Measurements from ENCODE around the gene UBE2O.

The UBE2O gene

DNA sequence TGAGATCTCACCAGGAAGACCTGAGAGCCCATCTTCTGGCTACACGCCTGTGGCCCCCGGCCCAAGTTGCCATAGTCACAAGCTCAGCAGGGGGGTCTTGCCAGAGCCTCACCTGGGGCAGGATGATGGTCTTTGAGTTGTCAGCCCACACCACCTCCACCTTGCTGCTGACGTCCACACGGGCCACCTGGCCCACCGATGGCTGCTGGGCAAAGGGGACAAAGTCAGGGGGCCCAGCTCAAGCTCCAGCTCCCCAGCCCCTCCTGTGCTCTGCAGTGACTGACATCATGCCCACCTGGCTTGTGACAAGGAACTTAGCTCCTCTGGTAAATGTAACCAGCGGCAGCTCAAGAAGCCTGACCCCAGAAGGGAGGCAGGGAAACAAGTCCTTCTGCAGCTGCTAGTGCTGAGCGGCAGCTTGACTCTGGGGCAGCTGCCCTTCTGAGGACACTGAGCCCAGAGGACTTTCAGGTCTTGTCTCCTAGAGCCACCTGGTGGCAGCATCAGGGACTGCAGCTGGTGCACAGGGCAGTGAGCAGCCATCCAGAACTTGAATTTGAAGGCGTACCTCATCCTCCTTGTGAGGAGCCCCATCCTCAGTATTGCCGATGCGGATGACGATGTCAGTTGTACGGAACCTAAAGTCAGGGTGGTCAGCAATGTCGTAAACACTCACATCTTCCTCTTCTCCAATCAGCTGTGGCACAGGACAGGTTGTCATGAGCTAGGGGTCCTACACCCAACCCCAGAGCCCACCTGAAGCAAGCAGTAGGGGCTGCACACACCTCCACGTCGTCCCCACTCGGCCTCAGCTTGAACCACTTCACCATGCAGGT is 55.0 kb downstream of the UBE2O start:
- peak; percentile 52 to 75 for DNase-seq (ENCODE audit: extremely low read depth in 1 of 2, low read depth in 1 of 2)

DNA sequence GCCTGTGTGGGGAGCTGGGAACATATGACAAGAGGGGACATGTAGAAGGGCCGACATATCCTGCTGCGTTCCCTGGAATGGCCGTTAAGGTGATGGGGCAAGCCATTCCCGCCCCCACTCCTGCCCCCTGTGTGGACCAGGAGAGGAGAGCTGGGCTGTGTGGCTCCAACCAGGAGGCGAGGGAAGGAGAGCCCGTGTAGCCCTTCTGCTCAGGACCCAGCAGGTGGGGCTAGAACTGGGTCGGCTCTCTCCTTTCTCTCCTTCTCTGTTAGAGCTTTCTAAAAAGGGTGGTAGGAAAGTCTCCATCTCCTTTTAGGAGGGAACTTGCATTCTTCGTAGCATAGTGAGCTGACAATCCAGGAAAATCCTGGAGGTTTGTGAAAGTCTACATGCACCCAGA is 55.8 kb downstream of the UBE2O start:
- DNase-seq (ENCODE audit: extremely low read depth in 1 of 2, low read depth in 1 of 2), result no peak

DNA sequence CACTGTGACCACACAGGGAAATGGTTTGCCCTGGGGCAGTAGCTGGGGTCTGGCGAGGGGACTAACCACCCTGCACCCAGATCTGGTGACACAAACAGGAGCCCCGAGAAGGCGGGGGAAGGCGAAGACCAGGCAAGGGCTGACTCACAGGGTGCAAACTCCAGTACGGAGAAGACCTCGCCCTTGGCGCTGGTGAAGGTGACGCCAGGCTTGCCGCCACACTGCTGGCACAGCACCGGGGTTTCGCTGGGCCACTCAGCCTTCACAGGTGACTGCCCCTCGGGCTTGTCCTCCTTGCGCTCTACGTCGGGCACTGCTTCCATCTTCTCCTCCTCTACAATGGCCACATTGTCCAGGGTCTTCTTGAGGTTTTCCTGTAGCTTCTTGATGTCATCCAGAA is 57.0 kb downstream of the UBE2O start:
- DNase-seq (ENCODE audit: extremely low read depth in 1 of 2, low read depth in 1 of 2), result no peak

DNA sequence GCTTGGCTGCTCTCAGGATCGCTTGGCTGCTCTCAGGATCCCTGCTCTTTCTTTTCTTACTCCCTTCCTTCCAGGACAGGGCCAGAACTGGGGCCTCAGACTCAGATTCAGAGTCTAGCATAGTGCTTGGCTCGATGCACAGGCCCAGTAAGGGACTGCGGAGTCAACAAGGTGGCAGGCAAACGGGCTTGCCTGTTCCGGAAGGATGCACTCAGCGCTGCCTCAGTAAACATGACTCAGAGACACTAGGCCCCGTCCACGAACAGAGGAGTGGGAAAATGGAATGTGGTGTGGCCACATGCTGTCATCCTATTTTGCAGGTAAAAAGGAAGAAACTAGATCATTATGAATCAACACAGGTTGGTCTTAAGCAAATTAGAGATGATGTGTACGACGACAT is 58.8 kb downstream of the UBE2O start:
- no peak for DNase-seq (ENCODE audit: extremely low read depth in 1 of 2, low read depth in 1 of 2)

DNA sequence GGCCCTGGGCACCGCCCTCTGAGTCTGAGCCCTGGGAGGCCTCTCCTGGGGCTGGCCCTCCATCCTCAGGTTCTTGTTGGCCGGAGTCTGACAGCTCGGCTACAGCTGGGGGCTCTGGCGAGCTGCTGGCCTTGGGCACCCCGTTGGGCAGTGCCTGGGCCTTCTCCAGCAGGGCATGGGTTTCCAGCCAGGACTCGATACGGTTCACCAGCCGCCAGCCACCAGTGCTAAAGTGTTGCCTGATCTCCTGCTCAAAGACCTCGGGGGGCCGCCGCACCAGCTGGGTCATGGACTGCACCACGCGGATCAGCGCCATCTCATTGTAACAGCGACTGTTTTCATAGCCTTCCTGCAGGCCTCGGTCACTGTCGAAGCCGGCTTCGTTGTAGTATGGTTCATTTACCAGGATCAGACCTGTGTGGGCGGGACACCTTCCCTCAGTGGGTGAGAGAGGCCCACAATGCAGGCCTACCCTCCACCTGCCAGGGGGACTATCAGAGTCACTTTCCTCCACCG is 61.7 kb downstream of the UBE2O start:
- DNase-seq (ENCODE audit: extremely low read depth in 1 of 2, low read depth in 1 of 2), result no peak

DNA sequence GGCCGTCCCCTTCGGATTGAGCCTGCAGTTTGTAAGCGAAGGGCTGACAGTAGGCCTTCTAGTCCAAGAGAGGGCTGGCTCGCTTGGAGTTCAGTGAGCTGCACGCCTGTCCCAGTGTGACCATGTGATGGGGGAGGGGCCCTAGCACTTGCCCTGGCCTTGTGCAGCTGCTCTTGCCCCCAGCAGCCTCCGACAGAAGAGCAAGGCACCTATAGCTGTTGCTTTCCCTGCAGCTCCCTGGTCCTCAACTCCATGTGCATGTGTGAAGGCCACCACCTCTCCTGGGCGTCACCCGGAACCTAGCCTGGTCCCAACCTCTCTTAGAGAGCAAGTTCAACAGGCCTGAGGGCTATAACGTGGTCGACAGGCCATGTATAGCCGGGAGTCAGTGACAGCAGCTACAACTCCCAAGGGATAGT is 62.9 kb downstream of the UBE2O start:
- DNase-seq (ENCODE audit: extremely low read depth in 1 of 2, low read depth in 1 of 2), result no peak

DNA sequence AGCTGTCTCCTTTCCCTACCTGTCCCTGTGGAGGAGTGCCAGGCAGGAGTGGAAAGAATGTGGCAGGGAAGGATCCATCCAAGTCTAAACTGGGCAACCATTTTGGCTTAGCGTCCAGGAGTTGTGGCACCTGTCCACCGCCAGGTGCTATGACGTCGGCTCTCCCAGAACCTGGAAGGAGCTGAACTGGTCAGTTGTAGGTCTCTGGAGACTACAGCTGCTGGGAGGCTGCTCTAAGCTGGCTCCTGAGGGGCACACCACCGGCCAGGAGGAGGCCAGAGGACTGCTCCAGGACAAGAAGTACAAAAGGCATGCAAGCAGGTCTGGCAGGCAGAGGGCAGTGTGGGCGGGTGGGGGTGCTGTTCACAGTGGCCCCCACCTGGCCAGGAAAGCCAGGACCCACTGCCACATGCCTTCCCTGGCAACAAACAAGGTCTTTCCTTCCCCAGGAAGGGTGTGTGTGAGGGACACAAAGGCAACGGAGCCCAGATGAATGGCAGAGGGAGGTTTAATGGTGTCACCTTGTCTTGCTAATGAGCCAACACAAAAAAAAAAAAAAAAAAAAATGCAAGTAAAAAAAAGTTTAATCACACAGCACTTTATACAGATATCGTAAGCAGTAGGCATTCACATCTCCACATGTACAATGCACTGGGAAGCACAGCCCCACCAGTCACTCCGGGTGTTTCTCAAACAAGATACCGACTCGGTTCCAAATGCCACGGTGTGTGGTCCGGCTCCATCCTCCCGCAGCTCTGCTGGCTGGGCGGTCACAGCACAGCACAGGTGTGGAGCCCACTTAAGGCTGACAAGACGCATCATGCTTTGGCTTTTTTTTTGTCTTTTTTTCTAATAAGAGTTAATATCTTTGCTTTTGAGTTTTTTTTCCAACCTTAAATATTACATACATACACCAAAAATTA is 63.7 kb downstream of the UBE2O start:
- DNase-seq (ENCODE audit: extremely low read depth in 1 of 2, low read depth in 1 of 2), result no peak

DNA sequence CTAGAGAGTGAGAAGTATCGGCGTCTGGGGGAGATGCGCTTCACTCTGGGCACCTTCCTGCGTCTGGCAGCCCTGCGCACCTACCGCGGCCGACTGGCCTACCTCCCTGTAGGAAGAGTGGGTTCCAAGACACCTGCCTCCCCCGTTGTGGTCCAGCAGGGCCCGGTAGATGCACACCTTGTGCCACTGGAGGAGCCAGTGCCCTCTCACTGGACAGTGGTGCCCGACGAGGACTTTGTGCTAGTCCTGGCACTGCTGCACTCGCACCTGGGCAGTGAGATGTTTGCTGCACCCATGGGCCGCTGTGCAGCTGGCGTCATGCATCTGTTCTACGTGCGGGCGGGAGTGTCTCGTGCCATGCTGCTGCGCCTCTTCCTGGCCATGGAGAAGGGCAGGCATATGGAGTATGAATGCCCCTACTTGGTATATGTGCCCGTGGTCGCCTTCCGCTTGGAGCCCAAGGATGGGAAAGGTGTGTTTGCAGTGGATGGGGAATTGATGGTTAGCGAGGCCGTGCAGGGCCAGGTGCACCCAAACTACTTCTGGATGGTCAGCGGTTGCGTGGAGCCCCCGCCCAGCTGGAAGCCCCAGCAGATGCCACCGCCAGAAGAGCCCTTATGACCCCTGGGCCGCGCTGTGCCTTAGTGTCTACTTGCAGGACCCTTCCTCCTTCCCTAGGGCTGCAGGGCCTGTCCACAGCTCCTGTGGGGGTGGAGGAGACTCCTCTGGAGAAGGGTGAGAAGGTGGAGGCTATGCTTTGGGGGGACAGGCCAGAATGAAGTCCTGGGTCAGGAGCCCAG is 65.8 kb downstream of the UBE2O start:
- no peak for DNase-seq (ENCODE audit: extremely low read depth in 1 of 2, low read depth in 1 of 2)

DNA sequence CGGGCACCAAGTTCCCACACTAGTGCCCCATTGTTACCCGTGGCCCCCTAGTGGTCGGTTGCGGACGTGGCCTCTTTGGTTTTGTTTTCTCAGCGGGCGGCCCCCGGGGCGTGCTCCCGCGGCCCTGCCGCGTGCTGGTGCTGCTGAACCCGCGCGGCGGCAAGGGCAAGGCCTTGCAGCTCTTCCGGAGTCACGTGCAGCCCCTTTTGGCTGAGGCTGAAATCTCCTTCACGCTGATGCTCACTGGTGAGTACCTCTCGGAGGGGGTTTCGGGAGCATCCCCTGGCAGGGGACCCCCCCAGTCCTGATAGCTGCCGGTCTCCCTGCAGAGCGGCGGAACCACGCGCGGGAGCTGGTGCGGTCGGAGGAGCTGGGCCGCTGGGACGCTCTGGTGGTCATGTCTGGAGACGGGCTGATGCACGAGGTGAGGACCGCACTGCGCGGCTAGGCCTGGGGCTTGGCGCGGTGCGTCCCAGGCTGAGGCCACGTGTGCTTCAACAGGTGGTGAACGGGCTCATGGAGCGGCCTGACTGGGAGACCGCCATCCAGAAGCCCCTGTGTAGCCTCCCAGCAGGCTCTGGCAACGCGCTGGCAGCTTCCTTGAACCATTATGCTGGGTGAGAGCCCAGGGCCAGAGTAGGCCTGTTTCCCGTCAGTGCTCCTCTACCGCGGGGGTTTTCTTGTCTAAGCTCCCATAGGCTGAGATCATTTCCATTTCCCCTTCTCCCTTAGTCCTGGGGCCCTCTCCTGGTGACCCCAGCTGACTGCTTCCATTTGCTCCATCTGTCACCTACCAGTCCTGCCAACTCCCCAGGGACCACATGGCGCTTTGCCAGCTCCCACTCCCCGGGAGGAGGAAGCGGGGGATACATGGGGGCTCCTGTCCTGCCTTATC is 66.8 kb downstream of the UBE2O start:
- peak; percentile 65 to 78 for DNase-seq (ENCODE audit: extremely low read depth in 1 of 2, low read depth in 1 of 2)

DNA sequence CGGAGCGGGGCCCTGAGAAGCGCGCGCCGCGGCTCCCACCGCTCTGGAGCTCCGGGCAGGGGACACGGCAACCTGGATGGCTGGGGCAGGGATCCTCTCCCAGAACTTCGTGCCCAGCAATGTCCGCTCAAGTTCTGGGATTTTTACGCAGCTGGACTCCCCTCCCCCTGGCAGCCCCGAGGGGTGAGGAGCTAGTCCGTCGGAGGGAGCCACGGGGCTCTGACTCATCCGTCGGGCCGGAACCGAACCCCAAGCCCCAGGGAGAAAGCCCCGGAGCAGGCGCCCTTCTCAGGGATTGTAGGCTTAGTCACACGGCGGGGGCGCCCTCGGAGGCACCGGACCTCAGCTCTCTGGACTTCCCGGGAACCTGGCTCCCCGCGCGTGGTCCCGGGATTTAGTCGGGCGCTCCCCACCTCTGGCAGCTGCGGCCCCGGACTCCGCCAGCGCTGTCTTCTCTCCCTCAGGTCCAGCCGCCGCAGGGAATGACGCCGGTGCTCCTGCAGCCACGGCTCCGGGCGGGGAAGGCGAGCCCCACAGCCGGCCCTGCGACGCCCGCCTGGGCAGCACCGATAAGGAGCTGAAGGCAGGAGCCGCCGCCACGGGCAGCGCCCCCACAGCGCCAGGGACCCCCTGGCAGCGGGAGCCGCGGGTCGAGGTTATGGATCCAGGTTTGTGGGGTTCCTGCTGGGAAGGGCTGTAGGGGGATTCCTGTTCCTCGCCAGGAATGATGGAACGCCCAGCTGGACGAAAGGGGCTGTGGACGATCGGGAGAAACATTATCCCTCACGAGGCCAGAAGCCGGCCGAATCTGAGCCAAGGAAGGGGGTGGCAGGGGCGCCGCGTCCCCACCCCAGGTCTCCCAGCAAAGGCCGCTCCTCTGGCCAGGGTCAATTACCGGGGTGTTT is 67.7 kb downstream of the UBE2O start:
- peak; percentile 9 to 18 for DNase-seq (ENCODE audit: extremely low read depth in 1 of 2, low read depth in 1 of 2)

DNA sequence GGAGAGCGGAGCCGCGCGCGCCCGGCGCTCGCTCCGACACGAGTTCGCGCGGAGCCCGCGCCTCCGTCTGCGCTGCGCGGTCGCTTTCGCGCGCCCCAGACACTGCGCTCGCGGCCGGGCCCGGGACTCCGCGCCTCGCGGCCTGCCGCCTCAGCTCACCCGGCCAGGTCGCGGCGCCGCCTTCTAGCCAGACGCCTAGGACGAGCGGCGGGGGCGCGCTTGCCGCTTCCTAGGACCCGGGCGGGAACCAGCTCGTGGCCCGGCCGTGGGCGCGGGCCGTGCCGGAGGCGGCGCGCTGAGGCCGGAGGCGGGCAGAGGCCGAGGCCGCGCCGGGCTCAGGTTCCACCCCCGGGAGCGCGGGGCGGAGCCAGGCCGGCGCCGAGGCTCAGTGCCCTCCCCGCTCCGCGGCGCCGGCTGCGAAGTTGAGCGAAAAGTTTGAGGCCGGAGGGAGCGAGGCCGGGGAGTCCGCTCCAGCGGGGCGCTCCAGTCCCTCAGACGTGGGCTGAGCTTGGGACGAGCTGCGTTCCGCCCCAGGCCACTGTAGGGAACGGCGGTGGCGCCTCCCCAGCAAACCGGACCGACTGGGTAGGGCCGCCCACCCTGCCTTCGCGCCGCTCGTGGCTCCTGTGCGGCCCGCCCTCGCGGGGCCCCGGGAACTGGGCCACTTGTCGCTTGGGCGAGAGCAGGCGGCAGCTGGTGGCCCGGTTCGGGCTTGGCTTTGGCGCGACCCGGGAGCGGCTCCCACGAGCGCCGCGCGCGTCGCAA is 68.5 kb downstream of the UBE2O start, which contains the start of gene SPHK1:
Gene SPHK1 (plus strand): TSS at position 388 of the 765 bp plus-strand sequence. CDS start 1,036 bp downstream, outside the sequence.
- DNase-seq (ENCODE audit: extremely low read depth in 1 of 2, low read depth in 1 of 2), result peak; percentile 47 to 55

DNA sequence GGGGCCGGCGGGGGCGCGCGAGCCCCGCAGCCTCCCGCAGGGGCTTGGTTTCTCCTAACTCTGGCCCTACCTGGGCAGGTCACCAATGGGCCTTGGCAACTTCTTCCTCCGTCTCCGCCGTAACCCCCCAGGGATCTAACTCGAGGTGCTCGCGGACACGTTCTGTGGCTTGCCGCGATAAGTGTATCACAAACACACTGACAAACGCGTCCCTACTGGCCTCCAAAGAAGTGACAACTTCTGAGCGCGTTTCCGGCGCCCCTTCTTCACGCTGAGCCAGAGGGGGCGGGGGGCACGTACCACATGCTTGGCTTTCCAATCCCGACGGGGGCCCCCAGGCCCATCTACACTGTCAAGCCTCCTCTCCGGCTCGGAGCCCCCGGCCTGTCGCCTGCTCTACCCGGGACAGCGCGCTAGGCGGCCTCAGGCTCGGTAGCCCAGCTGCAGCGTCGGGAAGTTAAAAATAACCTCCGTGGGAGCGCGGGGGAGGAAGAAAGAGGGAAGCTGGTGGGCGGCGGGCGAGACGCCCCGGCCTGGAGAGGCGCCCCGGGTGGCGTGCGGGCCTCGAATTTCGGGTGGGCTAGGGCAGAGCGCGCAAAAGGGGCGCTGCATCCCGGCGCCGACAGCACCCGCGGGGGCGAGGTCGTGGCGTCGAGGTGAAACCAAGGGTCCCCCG is 69.3 kb downstream of the UBE2O start:
- peak; percentile 19 to 45 for DNase-seq (ENCODE audit: extremely low read depth in 1 of 2, low read depth in 1 of 2)

DNA sequence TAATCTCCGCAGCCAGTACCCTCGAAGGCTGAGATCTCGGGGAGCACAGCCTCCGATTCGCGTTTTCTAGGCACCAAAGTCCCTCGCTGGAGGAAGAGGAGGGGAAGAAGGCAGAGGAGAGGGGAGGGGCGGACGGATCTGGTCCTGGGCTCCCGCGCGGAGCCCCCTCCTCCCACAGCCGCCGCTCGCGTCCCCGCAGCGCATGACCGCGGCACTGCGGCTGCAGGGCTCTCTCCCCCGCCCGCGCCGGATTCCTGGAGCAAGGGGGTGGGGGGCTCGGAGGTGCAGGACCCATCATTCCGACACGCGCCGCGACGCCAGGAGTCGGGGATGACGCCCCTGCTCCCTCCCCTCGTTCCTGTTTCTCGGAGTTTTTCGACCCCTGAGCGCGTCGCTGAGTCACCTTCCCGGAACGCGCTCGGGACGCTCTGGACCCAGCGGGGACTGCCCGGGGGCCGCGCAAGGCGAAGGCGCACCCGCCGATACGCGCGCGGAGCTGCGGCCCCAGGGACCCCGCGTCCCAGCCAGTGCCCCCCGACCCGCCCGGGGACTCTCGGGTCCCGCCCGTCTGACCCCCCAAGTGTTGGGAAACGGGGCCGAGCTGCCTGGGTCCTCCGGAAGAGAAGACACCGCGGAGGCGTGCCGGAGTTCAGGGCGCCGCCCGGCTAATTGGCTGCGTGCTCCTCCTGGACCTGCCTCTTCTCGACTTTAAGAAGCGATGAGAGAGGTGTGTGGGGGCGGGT is 70.0 kb downstream of the UBE2O start:
- peak; percentile 55 to 62 for DNase-seq (ENCODE audit: extremely low read depth in 1 of 2, low read depth in 1 of 2)

DNA sequence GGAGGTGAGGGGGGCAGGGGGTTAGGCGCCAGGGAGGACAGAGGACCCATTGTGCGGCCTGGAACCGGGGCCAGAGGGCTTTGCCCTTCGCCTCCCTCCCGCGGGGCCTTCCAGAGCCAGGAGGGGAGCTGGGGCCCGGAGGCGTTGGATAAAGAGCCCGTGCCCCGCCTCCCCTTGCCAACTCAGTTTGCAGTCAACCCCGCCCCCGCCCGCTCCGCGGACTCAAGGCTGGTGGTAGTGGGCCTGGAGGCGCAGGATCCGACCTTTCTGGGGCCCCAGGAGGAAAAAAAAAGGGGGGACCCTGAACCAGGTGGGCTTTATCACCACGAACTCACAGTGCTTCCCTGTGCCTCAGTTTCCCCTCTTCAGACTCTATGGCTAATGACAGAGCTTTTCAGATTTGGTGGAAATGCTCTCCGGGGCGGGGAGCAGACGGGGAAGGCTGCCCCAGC is 70.6 kb downstream of the UBE2O start:
- peak in 1 of 2 donors; percentile 23 for DNase-seq (ENCODE audit: extremely low read depth in 1 of 2, low read depth in 1 of 2)

DNA sequence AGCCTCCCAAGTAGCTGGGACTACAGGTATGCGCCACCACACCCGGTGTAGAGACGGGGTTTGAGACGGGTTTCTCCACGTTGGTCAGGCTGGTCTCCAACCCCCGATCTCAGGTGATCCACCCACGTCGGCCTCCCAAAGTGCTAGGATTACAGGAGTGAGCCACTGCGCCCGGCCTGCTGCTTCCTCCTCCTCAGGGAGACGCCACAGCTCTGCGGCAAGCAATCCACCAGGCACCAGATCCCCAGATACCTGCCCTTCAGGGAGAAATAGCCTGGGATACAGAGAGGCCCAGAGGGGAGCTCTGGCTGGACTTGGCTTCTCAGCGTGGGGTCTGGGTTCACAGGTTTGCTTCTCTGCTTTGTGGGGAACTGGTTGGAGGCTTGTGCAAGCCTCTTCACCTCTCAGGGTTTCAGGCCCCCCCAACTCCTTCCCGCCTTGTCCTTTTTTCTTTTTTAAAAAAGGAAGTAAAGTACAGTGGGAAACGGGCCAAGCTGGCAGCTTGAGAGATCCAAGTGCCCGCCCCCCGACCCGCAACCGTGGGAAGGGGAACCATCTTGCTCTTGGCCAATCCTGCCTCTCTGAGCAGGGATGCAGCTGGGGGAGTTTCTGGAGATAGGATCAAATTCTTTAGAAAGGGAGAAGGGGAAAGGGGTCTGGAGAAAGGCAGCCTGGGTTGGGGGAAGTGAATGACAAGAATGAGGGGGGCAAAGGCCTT is 71.2 kb downstream of the UBE2O start:
- no peak for DNase-seq (ENCODE audit: extremely low read depth in 1 of 2, low read depth in 1 of 2)
